GM12878 (cell line): ENCODE results near the gene AGMAT. TPM values are rescaled to one million over a fixed set of nuclear protein-coding genes. Genes with fewer than 3 reads are reported as not detected.
A peak's percentile ranks its signal among the peaks of the same experiment; 100 is the strongest.

Source experiments
- ATAC-seq: fragments of 200-7000 bp; cut with Tn5 transposase; 3 replicates; pipeline ENCODE4 v1.9.1; 2020; ENCODE audit warnings: mild to moderate bottlenecking, moderate library complexity
- BruUV-seq: library from RNA; stranded (reverse); fragments of 400-500 nt; replicated peaks from 2 replicates; lab custom pipeline; 2021; lab: Mats Ljungman, UMichigan
- CTCF ChIA-PET: fragments of 300-600 bp; sonication (Branson Sonifier 250); formaldehyde crosslinking; extraction: SDS; loops from one replicate; lab custom pipeline; 2021; ENCODE audit warnings: inconsistent platforms; lab: Yijun Ruan, JAX
- POLR2A ChIA-PET: fragments of 350-600 bp; formaldehyde crosslinking; extraction: SDS; loops from one replicate; lab custom pipeline; 2021; ENCODE audit warnings: inconsistent platforms; lab: Charles Lee
- RAD21 ChIA-PET: fragments of 300-600 bp; sonication (Branson Sonifier 250); formaldehyde crosslinking; loops from one replicate; lab custom pipeline; 2023; ENCODE audit warnings: antibody characterized with exemption; ENCODE audit not compliant: unreplicated experiment; lab: Charles Lee
- SMC1A ChIA-PET: fragments of 300-600 bp; sonication (Branson Sonifier 250); formaldehyde crosslinking; loops from one replicate; lab custom pipeline; 2023; ENCODE audit not compliant: unreplicated experiment, uncharacterized antibody; lab: Charles Lee
- DNase-seq: peaks from one replicate; pipeline ENCODE4 v3.0.0-alpha.2; 2011; ENCODE audit warnings: low read depth, low spot score
- FAIRE-seq: peaks from 3 replicates; lab custom pipeline; 2011; peaks lifted over from hg19 to GRCh38; lab: Jason Lieb, UNC
- H2AFZ ChIP-seq: 2 replicates; pipeline ENCODE4 v1.6.0; 2011; ENCODE audit warnings: low read depth, low read length, control low read depth; ENCODE audit not compliant: control insufficient read depth
- H3K27ac ChIP-seq: 2 replicates; pipeline ENCODE4 v1.5.1; 2011; ENCODE audit warnings: control low read depth; ENCODE audit not compliant: control insufficient read depth, insufficient read depth
- H3K27me3 ChIP-seq, 2 experiments: replicated peaks in 1 of 2; 2 replicates each; pipeline versions ENCODE4 v1.6.0 to v1.6.1; 2011; ENCODE audit warnings: low read length in 1 of 2; ENCODE audit not compliant: control insufficient read depth in 2 of 2, insufficient read depth in 2 of 2
- H3K36me3 ChIP-seq, 2 experiments: 2 replicates each; pipeline ENCODE4 v1.5.1; 2011; ENCODE audit warnings: low read length in 1 of 2; ENCODE audit not compliant: control insufficient read depth in 2 of 2, insufficient read depth in 2 of 2
- H3K4me1 ChIP-seq: 2 replicates; pipeline ENCODE4 v1.6.1; 2011; ENCODE audit warnings: mild to moderate bottlenecking, low read length, moderate library complexity, mixed read lengths; ENCODE audit not compliant: control insufficient read depth, insufficient read depth
- H3K4me2 ChIP-seq: 2 replicates; pipeline ENCODE4 v1.6.0; 2011; ENCODE audit warnings: control low read depth; ENCODE audit not compliant: control insufficient read depth, insufficient read depth
- H3K4me3 ChIP-seq: fragments of 200-600 bp; sonication (generic); 2 replicates; pipeline ENCODE4 v1.5.1; 2016
- H3K79me2 ChIP-seq: 2 replicates; pipeline ENCODE4 v1.6.0; 2011; ENCODE audit warnings: low read length; ENCODE audit not compliant: control insufficient read depth, insufficient read depth
- H3K9ac ChIP-seq: 2 replicates; pipeline ENCODE4 v1.8.0; 2011; ENCODE audit warnings: low read length, control low read depth, mixed read lengths; ENCODE audit not compliant: control insufficient read depth, insufficient read depth
- H3K9me3 ChIP-seq: replicated peaks from 3 replicates; pipeline ENCODE4 v1.5.1; 2011; ENCODE audit warnings: mild to moderate bottlenecking, low read length; ENCODE audit not compliant: control insufficient read depth, insufficient read depth
- H4K20me1 ChIP-seq: 2 replicates; pipeline ENCODE4 v1.6.0; 2011; ENCODE audit not compliant: control insufficient read depth, insufficient read depth
- TAF1 ChIP-seq: IDR thresholded peaks from 2 replicates; pipeline ENCODE4 v1.6.1; 2011; ENCODE audit warnings: mild to moderate bottlenecking, low read depth, low read length, borderline replicate concordance
- WGBS: methylation state at CpG from one replicate; pipeline ENCODE4 v1.1.6; 2016; ENCODE audit warnings: low lambda C conversion rate; ENCODE audit not compliant: insufficient replicate concordance, insufficient coverage; ENCODE audit errors: missing lambda C conversion rate; 5-methylcytosine and 5-hydroxymethylcytosine counted together
- in situ Hi-C: fragments of 300-500 bp; cut with MboI; formaldehyde crosslinking; loops from 9 replicates; pipeline ENCODE4 v1.14.3; 2018; ENCODE audit warnings: mixed read lengths
- intact Hi-C: fragments of 100-400 bp; cut with micrococcal nuclease; formaldehyde crosslinking; loops from one replicate; pipeline ENCODE4 v1.14.2; 2022; ENCODE audit not compliant: unreplicated experiment
- polyA plus RNA-seq, 11 experiments: library from polyadenylated mRNA; depleted of rRNA in 4 of 11; unstranded in 6 of 11; stranded (reverse) in 5 of 11; fragments of >200 nt; fragmentation: Nextera tagmentation in 4 of 11; fragmentation: Illumina TruSeq in 1 of 11; extraction: Ambion mirVana in 4 of 11; extraction: Trizol in 1 of 11; gene quantifications; 1 replicate in 1 of 11; 2 replicates in 10 of 11; pipeline versions ENCODE4 v1.2.1 to v1.2.3, GENCODE V29; 2011 to 2016; ENCODE audit warnings: inconsistent platforms in 2 of 11, missing spikeins in 2 of 11, low read depth in 1 of 11
- total RNA-seq, 4 experiments: library from RNA; depleted of rRNA in 3 of 4; stranded (reverse); fragments of >200 nt in 3 of 4; fragmentation: Illumina TruSeq in 1 of 4; extraction: Trizol in 1 of 4; gene quantifications; 2 replicates each; pipeline versions ENCODE4 v1.2.1 to v1.2.3, GENCODE V29; 2013 to 2021
- TF ChIP-seq, protein P1 (sequence below): fragments of 450-650 bp; conservative IDR thresholded peaks from 2 replicates; pipeline ENCODE4 v1.6.1; 2017; ENCODE audit warnings: mild to moderate bottlenecking, moderate library complexity
- TF ChIP-seq, protein P2 (sequence below): fragments of 450-650 bp; IDR thresholded peaks from 2 replicates; pipeline ENCODE4 v1.6.1; 2016; ENCODE audit warnings: mild to moderate bottlenecking, moderate library complexity, borderline replicate concordance
- TF ChIP-seq, protein P3 (sequence below): fragments of 450-650 bp; IDR thresholded peaks from 2 replicates; pipeline ENCODE4 v1.6.1; 2016; ENCODE audit warnings: mild to moderate bottlenecking

Gene AGMAT
- total and polyA plus RNA-seq, 10 of the 15 experiments (the other 5 are each of a cell fraction or from before 2014, with no cell fraction given) = 0.47 to 7.9 (median 4.7) TPM

DNA sequence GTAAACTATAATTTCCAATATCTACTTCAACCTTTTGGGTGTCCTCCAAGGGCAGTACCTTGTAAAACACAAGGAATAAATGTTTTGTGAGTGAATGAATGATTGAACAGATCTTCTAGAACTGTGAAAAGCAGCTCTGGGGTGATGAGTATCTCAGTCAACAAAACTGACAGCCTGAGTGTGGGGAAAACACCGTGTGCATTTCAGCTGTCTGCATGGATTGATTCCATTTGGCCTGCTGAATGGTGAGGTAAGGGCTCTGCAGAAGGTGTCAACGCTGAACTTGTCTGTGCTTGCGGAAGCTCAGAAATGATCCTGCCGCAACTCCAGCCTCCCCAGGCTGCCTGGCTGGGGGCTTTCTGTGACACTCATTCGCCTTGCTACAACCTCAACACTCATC lies 7.4 kb upstream of the AGMAT start (continued):
- TF ChIP-seq, protein P1, sequence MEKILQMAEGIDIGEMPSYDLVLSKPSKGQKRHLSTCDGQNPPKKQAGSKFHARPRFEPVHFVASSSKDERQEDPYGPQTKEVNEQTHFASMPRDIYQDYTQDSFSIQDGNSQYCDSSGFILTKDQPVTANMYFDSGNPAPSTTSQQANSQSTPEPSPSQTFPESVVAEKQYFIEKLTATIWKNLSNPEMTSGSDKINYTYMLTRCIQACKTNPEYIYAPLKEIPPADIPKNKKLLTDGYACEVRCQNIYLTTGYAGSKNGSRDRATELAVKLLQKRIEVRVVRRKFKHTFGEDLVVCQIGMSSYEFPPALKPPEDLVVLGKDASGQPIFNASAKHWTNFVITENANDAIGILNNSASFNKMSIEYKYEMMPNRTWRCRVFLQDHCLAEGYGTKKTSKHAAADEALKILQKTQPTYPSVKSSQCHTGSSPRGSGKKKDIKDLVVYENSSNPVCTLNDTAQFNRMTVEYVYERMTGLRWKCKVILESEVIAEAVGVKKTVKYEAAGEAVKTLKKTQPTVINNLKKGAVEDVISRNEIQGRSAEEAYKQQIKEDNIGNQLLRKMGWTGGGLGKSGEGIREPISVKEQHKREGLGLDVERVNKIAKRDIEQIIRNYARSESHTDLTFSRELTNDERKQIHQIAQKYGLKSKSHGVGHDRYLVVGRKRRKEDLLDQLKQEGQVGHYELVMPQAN = no peak
- TF ChIP-seq, protein P2, sequence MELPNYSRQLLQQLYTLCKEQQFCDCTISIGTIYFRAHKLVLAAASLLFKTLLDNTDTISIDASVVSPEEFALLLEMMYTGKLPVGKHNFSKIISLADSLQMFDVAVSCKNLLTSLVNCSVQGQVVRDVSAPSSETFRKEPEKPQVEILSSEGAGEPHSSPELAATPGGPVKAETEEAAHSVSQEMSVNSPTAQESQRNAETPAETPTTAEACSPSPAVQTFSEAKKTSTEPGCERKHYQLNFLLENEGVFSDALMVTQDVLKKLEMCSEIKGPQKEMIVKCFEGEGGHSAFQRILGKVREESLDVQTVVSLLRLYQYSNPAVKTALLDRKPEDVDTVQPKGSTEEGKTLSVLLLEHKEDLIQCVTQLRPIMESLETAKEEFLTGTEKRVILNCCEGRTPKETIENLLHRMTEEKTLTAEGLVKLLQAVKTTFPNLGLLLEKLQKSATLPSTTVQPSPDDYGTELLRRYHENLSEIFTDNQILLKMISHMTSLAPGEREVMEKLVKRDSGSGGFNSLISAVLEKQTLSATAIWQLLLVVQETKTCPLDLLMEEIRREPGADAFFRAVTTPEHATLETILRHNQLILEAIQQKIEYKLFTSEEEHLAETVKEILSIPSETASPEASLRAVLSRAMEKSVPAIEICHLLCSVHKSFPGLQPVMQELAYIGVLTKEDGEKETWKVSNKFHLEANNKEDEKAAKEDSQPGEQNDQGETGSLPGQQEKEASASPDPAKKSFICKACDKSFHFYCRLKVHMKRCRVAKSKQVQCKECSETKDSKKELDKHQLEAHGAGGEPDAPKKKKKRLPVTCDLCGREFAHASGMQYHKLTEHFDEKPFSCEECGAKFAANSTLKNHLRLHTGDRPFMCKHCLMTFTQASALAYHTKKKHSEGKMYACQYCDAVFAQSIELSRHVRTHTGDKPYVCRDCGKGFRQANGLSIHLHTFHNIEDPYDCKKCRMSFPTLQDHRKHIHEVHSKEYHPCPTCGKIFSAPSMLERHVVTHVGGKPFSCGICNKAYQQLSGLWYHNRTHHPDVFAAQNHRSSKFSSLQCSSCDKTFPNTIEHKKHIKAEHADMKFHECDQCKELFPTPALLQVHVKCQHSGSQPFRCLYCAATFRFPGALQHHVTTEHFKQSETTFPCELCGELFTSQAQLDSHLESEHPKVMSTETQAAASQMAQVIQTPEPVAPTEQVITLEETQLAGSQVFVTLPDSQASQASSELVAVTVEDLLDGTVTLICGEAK = no peak

DNA sequence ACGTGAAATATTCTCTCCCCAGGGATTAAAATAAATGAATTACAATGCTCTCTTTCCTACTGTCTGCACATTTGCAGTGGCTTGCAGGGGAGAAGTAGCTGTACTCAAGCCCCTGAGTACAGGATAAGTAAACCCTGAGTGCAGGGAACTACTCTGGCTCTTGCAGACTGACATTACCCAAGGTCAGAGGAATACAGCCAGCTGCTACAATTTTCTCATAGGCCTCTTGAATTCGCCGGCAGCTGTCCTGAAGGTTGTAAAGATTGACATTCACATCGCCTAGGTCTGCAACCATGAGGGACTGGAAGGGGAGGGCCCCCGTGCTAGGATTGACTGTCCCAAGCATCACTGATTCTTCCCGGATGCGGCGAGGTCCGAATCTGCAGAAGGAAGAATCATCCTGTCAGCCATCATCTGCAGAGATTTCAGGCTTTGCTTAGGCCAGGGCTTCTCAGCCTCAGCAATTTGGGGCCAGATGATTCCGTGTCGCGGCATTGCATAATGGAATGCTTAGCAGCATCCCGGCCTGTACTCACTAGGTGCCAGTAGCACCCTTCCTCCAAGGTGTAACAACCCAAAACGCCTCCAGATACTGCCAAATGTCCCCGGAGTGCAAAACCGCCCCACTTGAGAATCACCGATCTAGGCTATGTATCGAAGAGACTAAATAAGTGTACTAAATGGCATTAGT lies 1.7 kb downstream of the AGMAT start:
- DNase-seq = no peak
- SMC1A ChIA-PET = interaction anchor here (1.8 to 2.6 kb wide), 2 partner anchors 12 to 44 kb away, joined by 3 to 14 read pairs; no protein-coding TSS in a partner anchor
- 87% methylated on average over 18 of the region's 18 CpGs for WGBS
- intact Hi-C loops = no loop called here
- BruUV-seq = no TSS peak
- Histone ChIP-seq H2AFZ (no peak overlapping the region), H3K27me3 (no peaks in the 10 kb centered on the region), H3K9me3 (no peaks in the 10 kb centered on the region; the same call in 2 of the 3 replicates), H3K9ac (no peak overlapping the region), H4K20me1 (no peaks in the 10 kb centered on the region), H3K4me2 (no peak overlapping the region), H3K4me3 (no peak overlapping the region), H3K36me3 (no peaks in the 10 kb centered on the region), H3K4me1 (peaks cover 19% of the 10 kb centered on the region), H3K27ac (no peak overlapping the region), H3K79me2 (no peaks in the 10 kb centered on the region)
- TF ChIP-seq TAF1 = no peak
- TF ChIP-seq, protein P3, sequence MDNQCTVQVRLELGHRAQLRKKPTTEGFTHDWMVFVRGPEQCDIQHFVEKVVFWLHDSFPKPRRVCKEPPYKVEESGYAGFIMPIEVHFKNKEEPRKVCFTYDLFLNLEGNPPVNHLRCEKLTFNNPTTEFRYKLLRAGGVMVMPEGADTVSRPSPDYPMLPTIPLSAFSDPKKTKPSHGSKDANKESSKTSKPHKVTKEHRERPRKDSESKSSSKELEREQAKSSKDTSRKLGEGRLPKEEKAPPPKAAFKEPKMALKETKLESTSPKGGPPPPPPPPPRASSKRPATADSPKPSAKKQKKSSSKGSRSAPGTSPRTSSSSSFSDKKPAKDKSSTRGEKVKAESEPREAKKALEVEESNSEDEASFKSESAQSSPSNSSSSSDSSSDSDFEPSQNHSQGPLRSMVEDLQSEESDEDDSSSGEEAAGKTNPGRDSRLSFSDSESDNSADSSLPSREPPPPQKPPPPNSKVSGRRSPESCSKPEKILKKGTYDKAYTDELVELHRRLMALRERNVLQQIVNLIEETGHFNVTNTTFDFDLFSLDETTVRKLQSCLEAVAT = peak; percentile 78
- no peak for ATAC-seq
- RAD21 ChIA-PET = no interaction called here
- FAIRE-seq = no peak
- CTCF ChIA-PET = interaction anchor here (1.1 kb wide), 1 partner anchor 53 kb away, joined by 3 read pairs; no protein-coding TSS in a partner anchor
- in situ Hi-C loops = no loop called here
- POLR2A ChIA-PET = no interaction called here
